IMR-90 (cell line): ENCODE measurements around the gene UMODL1. TPM values are rescaled to one million over a fixed set of nuclear protein-coding genes. Genes with fewer than 3 reads are reported as not detected.
A peak's percentile ranks its signal among the peaks of the same experiment; 100 is the strongest.

Source experiments
- ATAC-seq: fragments of 200-7000 bp; cut with Tn5 transposase; 2 replicates; pipeline ENCODE4 v1.9.1; 2020; ENCODE audit warnings: low read depth, mild to moderate bottlenecking, moderate library complexity
- BruUV-seq: library from RNA; stranded (reverse); fragments of 400-500 nt; replicated peaks from 2 replicates; lab custom pipeline; 2021; lab: Mats Ljungman, UMichigan
- CTCF ChIA-PET: fragments of 300-600 bp; formaldehyde crosslinking; extraction: SDS; loops from one replicate; lab custom pipeline; 2021; ENCODE audit warnings: antibody characterized with exemption; lab: Yijun Ruan, JAX
- POLR2A ChIA-PET: fragments of 300-600 bp; sonication (Branson Sonifier 250); formaldehyde crosslinking; loops from one replicate; lab custom pipeline; 2022; ENCODE audit warnings: antibody characterized with exemption; ENCODE audit not compliant: unreplicated experiment; lab: Charles Lee
- DNase-seq: peaks from one replicate; pipeline ENCODE4 v3.0.0; 2013
- H2AFZ ChIP-seq: replicated peaks from 2 replicates; pipeline ENCODE3; 2013; ENCODE audit warnings: low read length, mild to moderate bottlenecking; ENCODE audit not compliant: poor library complexity
- H2AK5ac ChIP-seq: 2 replicates; pipeline ENCODE4 v1.6.1; 2013; ENCODE audit warnings: low read depth, low read length, inconsistent platforms
- H2AK9ac ChIP-seq: replicated peaks from 2 replicates; pipeline ENCODE3; 2013; ENCODE audit warnings: mild to moderate bottlenecking, low read depth, low read length, moderate library complexity; ENCODE audit not compliant: poor library complexity
- H2BK120ac ChIP-seq: 2 replicates; pipeline ENCODE4 v1.6.1; 2013; ENCODE audit warnings: low read depth, low read length, inconsistent platforms
- H2BK15ac ChIP-seq: 3 replicates; pipeline ENCODE4 v1.6.1; 2013; ENCODE audit warnings: low read depth, low read length, inconsistent platforms
- H2BK20ac ChIP-seq: 2 replicates; pipeline ENCODE4 v1.6.1; 2013; ENCODE audit warnings: low read depth, mild to moderate bottlenecking, inconsistent platforms, low read length, moderate library complexity
- H2BK5ac ChIP-seq: 2 replicates; pipeline ENCODE4 v1.6.1; 2013; ENCODE audit warnings: mild to moderate bottlenecking, low read depth, low read length, inconsistent platforms; ENCODE audit not compliant: poor library complexity, severe bottlenecking
- H3K14ac ChIP-seq: replicated peaks from 2 replicates; pipeline ENCODE4 v1.6.1; 2013; ENCODE audit warnings: low read depth, low read length, inconsistent platforms
- H3K18ac ChIP-seq: 2 replicates; pipeline ENCODE4 v1.6.1; 2013; ENCODE audit warnings: low read depth, low read length, control low read depth
- H3K23ac ChIP-seq: 2 replicates; pipeline ENCODE4 v1.6.1; 2013; ENCODE audit warnings: low read depth, low read length, inconsistent platforms
- H3K27ac ChIP-seq: 2 replicates; pipeline ENCODE4 v1.5.1; 2013; ENCODE audit warnings: mild to moderate bottlenecking, control low read depth, low read length; ENCODE audit not compliant: insufficient read depth
- H3K27me3 ChIP-seq: 2 replicates; pipeline ENCODE4 v1.6.1; 2013; ENCODE audit warnings: low read length; ENCODE audit not compliant: control insufficient read depth, insufficient read depth
- H3K36me3 ChIP-seq: 2 replicates; pipeline ENCODE4 v1.6.1; 2013; ENCODE audit warnings: low read length, mixed read lengths; ENCODE audit not compliant: control insufficient read depth, insufficient read depth
- H3K4ac ChIP-seq: 2 replicates; pipeline ENCODE4 v1.6.1; 2013; ENCODE audit warnings: low read depth, low read length, inconsistent platforms
- H3K4me1 ChIP-seq: 2 replicates; pipeline ENCODE4 v1.6.1; 2013; ENCODE audit warnings: low read length, mixed read lengths; ENCODE audit not compliant: control insufficient read depth, insufficient read depth
- H3K4me2 ChIP-seq: 2 replicates; pipeline ENCODE4 v1.6.1; 2013; ENCODE audit warnings: low read depth, mild to moderate bottlenecking, control low read depth, low read length, moderate library complexity
- H3K4me3 ChIP-seq: 2 replicates; pipeline ENCODE4 v1.5.1; 2013; ENCODE audit warnings: low read depth, mild to moderate bottlenecking, control low read depth, low read length, moderate library complexity; ENCODE audit not compliant: insufficient read depth
- H3K56ac ChIP-seq: 2 replicates; pipeline ENCODE4 v1.6.1; 2013; ENCODE audit warnings: low read length, inconsistent platforms; ENCODE audit not compliant: insufficient read depth; ENCODE audit errors: extremely low read depth
- H3K79me1 ChIP-seq, 2 experiments: 2 replicates each; pipeline ENCODE4 v1.6.1; 2013; ENCODE audit warnings: low read length in 2 of 2, inconsistent platforms in 1 of 2, low read depth in 1 of 2
- H3K9ac ChIP-seq: 2 replicates; pipeline ENCODE4 v1.6.1; 2013; ENCODE audit warnings: low read depth, low read length, control low read depth
- H3K9me1 ChIP-seq: 2 replicates; pipeline ENCODE4 v1.6.1; 2013; ENCODE audit warnings: low read length, inconsistent platforms; ENCODE audit not compliant: insufficient read depth
- H3K9me3 ChIP-seq: 2 replicates; pipeline ENCODE4 v1.6.1; 2013; ENCODE audit warnings: low read length; ENCODE audit not compliant: control insufficient read depth, insufficient read depth
- H4K20me1 ChIP-seq: 2 replicates; pipeline ENCODE4 v1.6.1; 2013; ENCODE audit warnings: low read length, inconsistent platforms; ENCODE audit not compliant: insufficient read depth
- H4K5ac ChIP-seq: 2 replicates; pipeline ENCODE4 v1.6.1; 2013; ENCODE audit warnings: mild to moderate bottlenecking, low read depth, low read length, control low read depth
- H4K8ac ChIP-seq, 2 experiments: 2 replicates each; pipeline ENCODE4 v1.6.1; 2013; ENCODE audit warnings: low read depth in 2 of 2, low read length in 2 of 2, control low read depth in 1 of 2, inconsistent platforms in 1 of 2
- H4K91ac ChIP-seq: 2 replicates; pipeline ENCODE4 v1.6.1; 2013; ENCODE audit warnings: low read depth, low read length, inconsistent platforms; ENCODE audit not compliant: insufficient read depth
- CHD1 ChIP-seq: IDR thresholded peaks from 2 replicates; pipeline ENCODE4 v1.6.1; 2012; ENCODE audit warnings: low read depth, low read length, improper control_type of control experiment
- WGBS, 2 experiments: methylation state at CpG; one replicate each; pipeline versions ENCODE4 v1.1.5 to v1.1.7; 2013; ENCODE audit warnings: missing lambda C conversion rate in 2 of 2; ENCODE audit not compliant: insufficient read length in 1 of 2; ENCODE audit errors: extremely low coverage in 2 of 2; 5-methylcytosine and 5-hydroxymethylcytosine counted together
- dilution Hi-C: fragments of 300-500 bp; cut with HindIII; formaldehyde crosslinking; loops from one replicate; pipeline ENCODE4 v1.14.3; 2018; ENCODE audit warnings: low sequenced_read_pairs; ENCODE audit not compliant: unreplicated experiment
- in situ Hi-C: fragments of 300-500 bp; cut with MboI; formaldehyde crosslinking; loops from 3 replicates; pipeline ENCODE4 v1.14.3; 2019; ENCODE audit warnings: low sequenced_read_pairs, inconsistent platforms, mixed read lengths
- intact Hi-C: fragments of 100-400 bp; cut with micrococcal nuclease; formaldehyde crosslinking; loops from 2 replicates; pipeline ENCODE4 v1.10.0; 2022
- polyA plus RNA-seq, 3 experiments: library from polyadenylated mRNA; depleted of rRNA; stranded (reverse); fragments of >200 nt; gene quantifications; 2 replicates each; pipeline ENCODE4 v1.2.3, GENCODE V29; 2012; ENCODE audit warnings: low replicate concordance in 1 of 3
- total RNA-seq: library from RNA; depleted of rRNA; stranded (reverse); fragments of >200 nt; gene quantifications from 2 replicates; pipeline ENCODE4 v1.2.3, GENCODE V29; 2012
- TF ChIP-seq, protein P1 (sequence below): conservative IDR thresholded peaks from 2 replicates; pipeline ENCODE4 v1.5.1; 2012; ENCODE audit warnings: mild to moderate bottlenecking, low read depth, low read length, improper control_type of control experiment

Gene UMODL1
- total and polyA plus RNA-seq, 2 of the 4 experiments (the other 2 are of a cell fraction) = 0.02 TPM; not detected in 1

DNA sequence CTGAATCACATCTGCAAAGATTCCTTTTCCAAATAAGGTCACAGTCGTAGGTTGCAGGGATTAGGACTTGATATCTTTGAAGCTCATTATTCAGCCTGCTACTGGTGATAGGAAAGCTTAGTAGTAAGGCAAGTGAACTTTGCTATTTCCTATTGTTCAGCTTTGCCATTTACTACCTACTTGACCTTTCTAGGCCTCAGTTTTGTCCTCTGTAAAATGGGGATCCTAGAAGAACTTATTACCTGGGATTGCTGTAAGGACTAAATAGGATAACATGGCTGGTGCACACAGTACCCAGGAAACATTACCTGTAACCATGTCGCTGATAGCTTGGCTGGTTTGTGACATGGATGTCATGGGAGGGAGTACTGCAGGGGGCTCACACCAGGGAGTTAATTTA is 24.5 kb downstream of the UMODL1 start:
- Histone ChIP-seq H3K4me3 (no peak overlapping the region), H3K4me2 (no peak overlapping the region), H3K4me1 (peaks cover 16% of the 10 kb centered on the region), H4K91ac (0 out of 2 replicates have a peak overlapping the region, but pooled peaks have one; percentile 31), H3K27me3 (peaks cover 2% of the 10 kb centered on the region; the same call in 1 of the 2 replicates), H3K14ac (no peak overlapping the region), H2BK120ac (peak overlapping the region; percentile 32), H2BK20ac (peak overlapping the region; percentile 66), H3K27ac (no peak overlapping the region), H2AK9ac (no peak overlapping the region), H3K23ac (no peak overlapping the region), H2AFZ (no peak overlapping the region), H3K79me1 (no peaks in the 10 kb centered on the region), H4K20me1 (no peaks in the 10 kb centered on the region), H2BK15ac (peak overlapping the region; percentile 38; the same call in 1 of the 3 replicates), H3K9ac (no peak overlapping the region), H3K36me3 (no peaks in the 10 kb centered on the region), H2AK5ac (peak overlapping the region; percentile 31; the same call in 1 of the 2 replicates), H2BK5ac (no peak overlapping the region), H3K56ac (no peak overlapping the region), H4K8ac (no peak overlapping the region), H4K5ac (no peak overlapping the region), H3K9me1 (peaks cover 14% of the 10 kb centered on the region), H3K18ac (no peak overlapping the region), H3K9me3 (peaks cover 7% of the 10 kb centered on the region), H3K4ac (peak overlapping the region; percentile 35; the same call in 1 of the 2 replicates)
- no CpG with 5 or more reads among the region's 2 CpGs for WGBS, 2 experiments
- ATAC-seq (no peak), DNase-seq (no peak)
- ChIA-PET CTCF (no interaction called here), POLR2A (no interaction called here)
- intact Hi-C loops = loop anchor here (5.0 kb wide), 1 partner anchor 143 kb away; the partner anchor contains the start of gene C2CD2
- dilution Hi-C loops = no loop called here
- in situ Hi-C loops = loop anchor here (5.0 to 10.0 kb wide), 2 partner anchors 93 to 161 kb away; no protein-coding TSS in a partner anchor
- TF ChIP-seq CHD1 = no peak
- TF ChIP-seq, protein P1, sequence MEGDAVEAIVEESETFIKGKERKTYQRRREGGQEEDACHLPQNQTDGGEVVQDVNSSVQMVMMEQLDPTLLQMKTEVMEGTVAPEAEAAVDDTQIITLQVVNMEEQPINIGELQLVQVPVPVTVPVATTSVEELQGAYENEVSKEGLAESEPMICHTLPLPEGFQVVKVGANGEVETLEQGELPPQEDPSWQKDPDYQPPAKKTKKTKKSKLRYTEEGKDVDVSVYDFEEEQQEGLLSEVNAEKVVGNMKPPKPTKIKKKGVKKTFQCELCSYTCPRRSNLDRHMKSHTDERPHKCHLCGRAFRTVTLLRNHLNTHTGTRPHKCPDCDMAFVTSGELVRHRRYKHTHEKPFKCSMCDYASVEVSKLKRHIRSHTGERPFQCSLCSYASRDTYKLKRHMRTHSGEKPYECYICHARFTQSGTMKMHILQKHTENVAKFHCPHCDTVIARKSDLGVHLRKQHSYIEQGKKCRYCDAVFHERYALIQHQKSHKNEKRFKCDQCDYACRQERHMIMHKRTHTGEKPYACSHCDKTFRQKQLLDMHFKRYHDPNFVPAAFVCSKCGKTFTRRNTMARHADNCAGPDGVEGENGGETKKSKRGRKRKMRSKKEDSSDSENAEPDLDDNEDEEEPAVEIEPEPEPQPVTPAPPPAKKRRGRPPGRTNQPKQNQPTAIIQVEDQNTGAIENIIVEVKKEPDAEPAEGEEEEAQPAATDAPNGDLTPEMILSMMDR = no peak
- BruUV-seq = no TSS peak
